Endothelial cell of hepatic sinusoid (primary cell): ENCODE results near the gene COPS4.
"Not testable (repeated sequence)": the region's sequence is repeated elsewhere in the genome, so short reads cannot be mapped to it uniquely, and the experiment has no call there.

Source experiments
- in situ Hi-C: cut with HindIII; loops from 2 replicates; pipeline ENCODE4 v1.10.0; 2017; ENCODE audit warnings: low sequenced_read_pairs

Gene COPS4

DNA sequence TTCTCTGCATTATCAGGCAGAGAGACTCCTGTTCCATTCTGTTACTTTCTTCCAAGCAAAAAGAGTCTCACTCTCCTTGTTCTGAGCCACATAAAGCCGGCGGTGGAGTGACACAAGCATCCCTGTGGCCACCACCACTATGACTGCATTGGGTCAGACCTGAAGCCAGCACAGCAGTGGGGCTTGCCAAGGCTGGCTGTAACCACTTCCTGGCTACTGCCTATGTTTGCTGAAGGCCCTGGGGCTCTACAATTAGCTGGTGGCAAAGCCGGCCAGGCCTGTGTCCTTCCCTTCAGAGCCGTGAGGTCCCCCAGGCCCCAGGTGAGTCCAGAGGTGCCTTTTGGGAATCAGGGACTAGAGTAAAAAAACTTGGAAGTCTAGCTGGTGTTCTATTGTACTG is 47.8 kb downstream of the COPS4 start:
- in situ Hi-C loops, result loop anchor here (5.0 kb wide), 1 partner anchor 205 kb away; no protein-coding TSS in a partner anchor

DNA sequence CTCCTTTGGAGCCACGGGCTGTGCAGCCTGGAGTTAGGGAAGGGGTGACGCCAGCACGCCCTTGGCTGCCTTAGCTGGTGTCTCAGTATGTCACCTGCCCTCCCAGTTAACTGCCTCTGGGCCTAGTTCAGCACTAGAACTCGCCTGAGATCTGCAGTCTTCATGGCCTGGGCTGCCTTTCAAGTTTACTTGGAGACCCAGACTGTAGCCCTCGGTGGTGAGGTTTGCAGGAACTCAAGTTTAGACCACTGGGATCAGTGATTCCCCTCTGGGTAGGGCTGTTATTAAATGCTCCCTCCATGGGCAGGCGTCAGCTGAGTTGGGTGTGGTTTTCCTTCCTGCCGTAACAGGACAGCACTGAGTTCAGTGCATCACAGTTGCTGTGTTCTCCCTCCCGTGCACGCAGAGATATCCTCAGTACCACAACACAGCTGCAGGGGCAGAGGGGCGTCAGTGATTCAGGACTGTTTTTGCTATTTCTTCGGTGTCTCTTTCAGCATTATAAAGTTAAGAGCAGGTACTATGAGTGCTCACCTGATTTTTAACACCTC is 49.0 kb downstream of the COPS4 start:
- in situ Hi-C loops, result loop anchor here (5.0 kb wide), 1 partner anchor 203 kb away; no protein-coding TSS in a partner anchor

- in situ Hi-C loops, result loop anchor here (5.0 kb wide), 1 partner anchor 202 kb away; no protein-coding TSS in a partner anchor
Observed at GRCh38 chr4:83084956-83085355, 50.0 kb downstream of the COPS4 start.

DNA sequence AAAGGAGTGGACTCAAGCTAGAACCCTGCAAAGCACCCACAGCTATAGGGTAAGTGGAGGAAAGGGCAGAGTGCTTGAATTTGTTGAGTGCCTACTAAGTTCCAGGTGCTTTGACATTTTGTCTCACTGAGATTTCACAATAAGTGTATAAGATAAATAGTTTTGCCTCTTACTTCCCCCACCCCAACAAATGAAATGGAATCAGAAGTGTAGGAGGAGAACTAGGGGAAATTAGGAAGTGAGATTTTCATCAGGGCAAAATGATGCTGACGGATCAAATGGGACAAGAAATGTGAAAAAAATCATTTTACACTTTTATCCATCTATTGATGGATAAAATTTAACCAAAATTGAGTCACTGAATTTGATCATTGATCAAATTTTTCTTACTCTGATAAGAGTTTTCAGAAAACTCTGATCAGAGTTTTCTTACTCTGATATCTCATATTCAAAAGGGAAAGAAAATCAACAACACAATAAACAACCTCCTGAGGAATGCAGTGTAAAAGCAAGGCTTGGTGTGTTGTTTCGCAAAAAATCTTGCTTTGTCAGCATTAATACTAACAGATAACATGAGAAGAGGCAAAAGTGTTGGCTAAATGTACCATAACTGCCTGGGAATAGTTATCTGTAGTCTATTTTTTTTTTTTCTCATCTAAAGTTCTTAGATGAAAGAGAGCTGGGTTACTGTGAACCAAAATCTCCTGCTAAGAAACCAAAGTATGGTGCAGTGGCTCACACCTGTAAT is 54.6 kb downstream of the COPS4 start:
- in situ Hi-C loops, result no loop called here

DNA sequence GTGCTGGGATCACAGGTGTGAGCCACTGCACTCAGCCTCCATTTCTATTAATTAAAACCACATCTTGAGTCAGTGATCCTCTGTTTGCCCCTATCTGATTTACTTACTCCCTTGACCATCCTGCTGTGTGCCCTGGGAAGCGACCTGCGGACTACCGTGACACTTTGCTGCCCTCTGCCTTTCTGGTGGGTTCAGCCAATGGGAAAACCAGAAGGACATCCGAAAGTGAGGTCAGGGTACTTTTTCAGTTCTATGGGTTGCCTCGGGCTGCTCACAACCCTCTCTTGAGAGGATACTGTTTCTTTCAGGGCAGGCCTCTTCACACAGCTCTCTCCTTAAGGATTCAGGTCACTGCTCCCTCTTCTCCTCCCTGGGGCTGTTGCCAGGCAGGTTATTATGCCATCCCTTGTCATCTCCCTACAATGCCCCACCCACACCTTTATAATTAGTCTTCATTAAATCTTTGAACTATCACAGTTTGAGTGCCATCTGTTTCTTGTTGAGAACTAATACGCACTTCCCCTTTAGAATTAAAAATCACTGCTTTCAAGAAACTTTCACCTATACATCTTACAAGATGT is 58.2 kb downstream of the COPS4 start:
- in situ Hi-C loops, result no loop called here

GRCh38 chr4:83096397-83096796 is 61.4 kb downstream of the COPS4 start:
- in situ Hi-C loops, result no loop called here

- in situ Hi-C loops, result no loop called here
Observed at GRCh38 chr4:83104991-83105390, 70.0 kb downstream of the COPS4 start.

DNA sequence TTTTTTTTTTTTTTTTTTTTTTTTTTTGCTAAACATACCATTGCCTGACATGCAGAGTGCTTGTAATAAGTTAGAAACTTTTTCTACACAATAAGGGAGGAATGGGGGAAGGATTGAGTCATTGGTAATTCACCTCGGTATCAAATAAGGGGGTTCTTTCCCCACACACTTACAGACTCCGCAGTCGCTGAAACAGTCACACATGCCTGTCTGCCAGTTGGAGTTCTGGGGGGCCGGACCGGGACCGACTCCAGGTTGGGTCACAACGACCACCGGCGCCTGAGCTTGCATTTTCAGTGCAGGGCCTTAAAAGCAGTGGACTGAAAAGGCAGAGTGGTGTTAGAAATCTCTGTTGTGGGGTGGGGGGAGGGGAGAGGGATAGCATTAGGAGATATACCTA is 72.6 kb downstream of the COPS4 start:
- in situ Hi-C loops, result no loop called here

- in situ Hi-C loops, result no loop called here
Observed at GRCh38 chr4:83108101-83108861, 73.3 kb downstream of the COPS4 start.

DNA sequence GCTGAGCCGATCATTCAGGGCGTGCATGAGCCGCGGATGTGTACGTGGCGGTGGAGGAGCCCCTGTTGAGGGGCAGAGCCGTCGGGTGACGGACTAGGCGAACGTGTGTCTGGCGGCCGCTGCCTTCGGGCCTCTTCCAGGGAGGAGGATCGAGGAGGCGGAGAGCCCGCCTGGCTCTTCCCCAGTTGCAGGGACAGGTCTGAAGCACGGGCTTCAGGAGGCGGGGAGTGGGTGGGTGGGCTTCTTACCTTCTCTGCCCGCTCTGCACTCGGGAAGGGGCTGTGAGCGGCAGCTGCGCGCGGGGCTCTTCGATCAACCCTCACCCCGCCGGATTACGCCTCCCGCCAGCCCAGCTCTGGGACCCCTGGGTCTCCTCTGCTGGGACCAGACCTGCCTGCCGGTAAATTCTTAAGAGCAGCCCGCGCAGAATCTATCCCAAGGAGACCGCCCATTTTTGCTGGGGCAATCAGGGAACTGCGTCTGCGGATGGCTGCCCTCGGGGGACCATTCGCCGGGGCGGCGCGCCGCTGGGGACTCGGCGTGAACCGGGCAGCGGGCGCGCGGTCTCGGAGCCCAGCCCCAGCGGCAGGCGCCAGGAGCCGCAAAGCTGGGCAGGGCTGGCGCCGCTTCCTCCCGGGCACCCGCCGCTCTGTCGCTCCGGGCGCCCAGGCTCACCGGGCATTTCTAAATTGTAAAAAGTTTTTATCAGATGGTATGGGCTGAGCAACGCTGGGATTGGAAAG is 74.7 kb downstream of the COPS4 start:
- in situ Hi-C loops, result no loop called here

- in situ Hi-C loops, result no loop called here
Observed at GRCh38 chr4:83110223-83110945, 75.4 kb downstream of the COPS4 start.

DNA sequence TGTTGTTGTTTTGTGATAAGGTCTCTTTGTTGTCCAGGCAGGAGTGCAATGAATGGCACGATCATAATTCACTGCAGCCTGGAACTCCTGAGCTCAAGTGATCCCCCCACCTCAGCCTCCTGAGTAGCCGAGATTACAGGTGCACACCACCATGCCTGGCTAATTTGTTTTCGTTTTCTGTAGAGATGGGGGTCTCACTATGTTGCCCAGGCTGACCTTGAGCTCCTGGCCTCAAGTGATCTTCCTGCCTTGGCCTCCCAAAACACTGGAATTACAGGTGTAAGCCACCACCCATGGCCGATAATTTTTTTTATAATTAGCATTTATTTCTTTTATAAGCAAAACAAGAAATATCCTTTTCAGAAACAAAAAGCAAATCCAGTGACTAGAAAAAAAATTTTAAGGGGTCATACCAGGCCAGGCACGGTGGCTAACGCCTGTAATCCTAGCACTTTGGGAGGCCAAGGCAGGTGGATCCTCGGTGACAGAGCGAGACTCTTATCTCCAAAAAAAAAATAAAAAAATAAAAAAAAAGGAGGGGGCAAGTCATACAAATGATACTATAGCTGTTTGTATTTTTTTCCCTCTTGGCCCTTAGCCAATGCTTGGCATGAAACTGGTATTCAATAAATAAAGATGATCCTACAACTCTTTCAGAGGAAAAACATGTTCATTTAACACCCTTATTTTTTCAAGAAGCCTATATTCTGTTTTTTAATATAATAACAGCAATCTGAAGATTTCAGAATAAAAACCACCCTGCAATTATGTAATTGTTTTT is 76.2 kb downstream of the COPS4 start:
- in situ Hi-C loops, result no loop called here

DNA sequence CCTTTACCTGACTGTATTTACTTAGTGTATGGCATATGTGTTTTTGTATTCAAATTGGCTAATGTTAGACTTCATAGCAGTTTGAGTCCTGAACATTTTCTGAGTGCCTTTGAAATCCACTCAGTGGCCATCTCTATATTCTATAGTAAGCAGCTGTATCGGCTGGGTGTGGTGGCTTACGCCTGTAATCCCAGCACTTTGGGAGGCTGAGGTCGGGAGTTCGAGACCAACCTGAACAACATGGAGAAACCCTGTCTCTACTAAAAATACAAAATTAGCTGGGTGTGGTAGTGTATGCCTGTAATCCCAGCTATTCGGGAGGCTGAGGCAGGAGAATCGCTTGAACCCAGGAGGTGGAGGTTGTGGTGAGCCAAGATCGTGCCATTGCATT is 76.8 kb downstream of the COPS4 start:
- in situ Hi-C loops, result not testable (repeated sequence)

DNA sequence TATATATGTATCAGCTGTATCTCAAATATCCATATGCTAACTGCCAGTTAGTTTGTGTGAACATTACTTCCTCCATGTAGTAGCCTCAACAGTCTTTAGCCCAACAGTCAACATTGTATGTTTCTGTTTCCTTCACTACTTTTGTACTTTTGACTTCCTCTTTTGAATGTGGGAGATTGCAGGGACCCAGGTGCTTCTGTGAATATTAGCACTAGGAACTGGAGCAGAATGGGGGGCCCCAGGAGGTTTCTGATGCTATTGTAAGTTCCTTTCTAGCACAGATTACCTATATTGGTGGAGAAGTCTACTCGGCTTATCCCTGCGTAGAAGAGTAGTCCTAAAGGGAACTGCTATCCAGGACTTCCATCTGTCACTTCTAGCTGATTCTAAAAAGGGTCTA is 77.2 kb downstream of the COPS4 start:
- in situ Hi-C loops, result no loop called here

DNA sequence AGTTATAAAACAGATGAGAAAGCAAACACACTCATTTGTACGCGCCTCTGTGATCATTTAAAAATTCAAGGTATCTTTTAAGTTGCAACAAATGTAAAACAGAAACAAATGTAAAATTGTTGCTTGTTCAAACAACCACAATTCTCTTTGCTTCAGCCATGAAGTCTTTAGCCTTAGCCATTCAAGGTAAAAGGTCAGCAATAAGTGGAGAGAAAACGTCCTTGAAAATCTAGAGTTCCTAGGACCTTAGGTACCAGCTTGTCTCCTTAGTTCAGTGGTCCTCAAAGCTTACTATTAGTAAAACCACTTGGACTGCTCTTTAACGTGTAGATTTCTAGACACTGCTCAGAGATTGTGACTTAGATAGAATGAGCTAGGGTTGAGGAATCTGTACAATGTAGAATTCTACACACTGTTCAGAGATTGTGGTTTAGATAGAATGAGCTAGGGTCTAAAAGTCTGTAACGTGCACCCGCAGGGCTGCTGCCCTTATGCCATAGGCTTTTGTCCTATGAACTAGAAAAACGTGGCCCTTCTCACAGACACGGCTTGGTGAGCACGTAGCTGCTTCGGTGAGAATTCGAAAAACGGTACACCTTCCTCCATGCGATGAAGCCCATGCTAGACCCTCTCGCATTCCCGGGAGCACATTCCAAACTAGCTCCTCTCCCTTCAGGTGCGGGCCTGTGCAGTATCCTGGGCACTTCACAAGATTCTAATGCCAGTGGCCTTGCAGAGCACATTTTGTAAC is 77.9 kb downstream of the COPS4 start:
- in situ Hi-C loops, result no loop called here

GRCh38 chr4:83113429-83113786 is 78.4 kb downstream of the COPS4 start:
- in situ Hi-C loops, result no loop called here

- in situ Hi-C loops, result no loop called here
Observed at GRCh38 chr4:83114576-83114975, 79.6 kb downstream of the COPS4 start, which contains the start of gene PLAC8. PLAC8 (minus strand) TSS chr4:83114729; CDS start chr4:83107921, 6,808 bp downstream.

GRCh38 chr4:83115000-83115399 is 80.0 kb downstream of the COPS4 start:
- in situ Hi-C loops, result no loop called here
